ENCODE data around the gene IGSF3.

Gene IGSF3

DNA sequence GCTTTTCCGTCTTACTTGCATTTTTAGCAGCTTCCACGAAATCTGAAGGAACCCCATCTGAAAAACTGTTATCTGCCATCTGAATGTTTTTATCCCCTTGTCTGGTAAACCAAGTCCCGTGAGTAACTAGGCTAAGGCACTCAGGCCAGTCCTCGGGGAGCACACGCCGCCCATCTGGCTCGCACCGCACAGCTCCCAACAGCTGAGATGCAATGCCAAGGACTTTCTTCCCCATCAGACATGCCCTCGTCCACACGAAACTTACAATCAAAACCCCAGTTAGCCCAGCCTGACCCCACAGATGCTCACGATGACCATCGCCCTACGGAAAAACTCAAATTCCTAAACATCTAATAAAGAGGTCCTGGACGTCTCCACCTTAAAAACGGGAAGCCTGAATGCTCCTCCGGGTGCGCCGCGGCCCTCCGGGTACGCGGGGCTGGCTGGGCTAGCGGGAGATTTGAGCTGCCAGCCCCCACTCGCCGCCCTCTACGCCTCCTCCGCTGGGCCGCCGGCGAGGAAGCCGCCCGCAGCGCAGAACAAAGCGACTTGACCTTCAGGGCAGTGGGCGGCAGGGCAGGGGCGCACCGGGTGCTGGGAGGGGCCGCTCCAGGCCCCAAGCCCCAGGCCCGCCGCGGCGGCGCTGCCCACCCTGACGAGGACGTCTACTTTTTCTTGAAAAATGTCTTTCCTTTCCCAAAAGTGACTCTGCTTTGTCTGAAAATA lies 133.4 kb downstream of the IGSF3 start:
- Histone ChIP-seq H3K27ac (ENCODE audit: low read length) (no peak overlapping the region), H3K9ac (ENCODE audit: low read length in 2 of 2) (no peak overlapping the region), H3K36me3 (ENCODE audit: control insufficient read depth in 2 of 2, insufficient read depth in 2 of 2, low read length in 2 of 2) (peaks cover 10 to 16% of the 10 kb centered on the region in 2 donors), H3K4me1 (ENCODE audit: control insufficient read depth, insufficient read depth, low read length) (no peaks in the 10 kb centered on the region), H3K27me3 (ENCODE audit: control insufficient read depth in 1 of 2, insufficient read depth in 2 of 2, low read length in 2 of 2) (no peaks in the 10 kb centered on the region), H3K4me3 (ENCODE audit: low read length in 2 of 2) (no peak overlapping the region), H3K9me3 (ENCODE audit: control insufficient read depth in 2 of 2, low read length in 2 of 2) (no peaks in the 10 kb centered on the region)

DNA sequence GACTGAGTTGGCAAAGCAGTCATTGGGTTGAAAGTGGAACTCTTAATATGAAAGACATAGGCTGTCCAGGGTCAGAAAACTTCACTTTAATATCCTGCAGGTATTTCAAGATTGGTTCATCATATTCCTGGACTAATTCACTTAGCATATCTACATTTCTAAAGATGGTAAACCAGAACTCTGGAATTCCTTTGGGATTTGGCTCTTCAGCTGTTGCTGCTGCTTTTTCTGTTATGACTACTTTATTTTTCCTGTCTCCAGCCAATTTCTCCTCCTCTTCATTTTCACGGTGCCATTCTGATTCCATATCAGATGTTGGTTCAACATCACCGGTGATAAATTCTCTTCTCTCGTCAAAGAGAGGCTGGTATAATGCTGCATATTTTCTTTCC lies 134.1 kb downstream of the IGSF3 start:
- H3K27me3 ChIP-seq (ENCODE audit: control insufficient read depth in 1 of 2, insufficient read depth in 2 of 2, low read length in 2 of 2): no peaks in the 10 kb centered on the region
- H3K4me1 ChIP-seq (ENCODE audit: control insufficient read depth, insufficient read depth, low read length): no peaks in the 10 kb centered on the region
- H3K9ac ChIP-seq (ENCODE audit: low read length in 2 of 2): no peak overlapping the region
- H3K4me3 ChIP-seq (ENCODE audit: low read length in 2 of 2): no peak overlapping the region
- no peaks in the 10 kb centered on the region for H3K9me3 ChIP-seq (ENCODE audit: control insufficient read depth in 2 of 2, low read length in 2 of 2)
- H3K36me3 ChIP-seq (ENCODE audit: control insufficient read depth in 2 of 2, insufficient read depth in 2 of 2, low read length in 2 of 2): peaks cover 3 to 9% of the 10 kb centered on the region in 2 donors
- H3K27ac ChIP-seq (ENCODE audit: low read length): no peak overlapping the region

DNA sequence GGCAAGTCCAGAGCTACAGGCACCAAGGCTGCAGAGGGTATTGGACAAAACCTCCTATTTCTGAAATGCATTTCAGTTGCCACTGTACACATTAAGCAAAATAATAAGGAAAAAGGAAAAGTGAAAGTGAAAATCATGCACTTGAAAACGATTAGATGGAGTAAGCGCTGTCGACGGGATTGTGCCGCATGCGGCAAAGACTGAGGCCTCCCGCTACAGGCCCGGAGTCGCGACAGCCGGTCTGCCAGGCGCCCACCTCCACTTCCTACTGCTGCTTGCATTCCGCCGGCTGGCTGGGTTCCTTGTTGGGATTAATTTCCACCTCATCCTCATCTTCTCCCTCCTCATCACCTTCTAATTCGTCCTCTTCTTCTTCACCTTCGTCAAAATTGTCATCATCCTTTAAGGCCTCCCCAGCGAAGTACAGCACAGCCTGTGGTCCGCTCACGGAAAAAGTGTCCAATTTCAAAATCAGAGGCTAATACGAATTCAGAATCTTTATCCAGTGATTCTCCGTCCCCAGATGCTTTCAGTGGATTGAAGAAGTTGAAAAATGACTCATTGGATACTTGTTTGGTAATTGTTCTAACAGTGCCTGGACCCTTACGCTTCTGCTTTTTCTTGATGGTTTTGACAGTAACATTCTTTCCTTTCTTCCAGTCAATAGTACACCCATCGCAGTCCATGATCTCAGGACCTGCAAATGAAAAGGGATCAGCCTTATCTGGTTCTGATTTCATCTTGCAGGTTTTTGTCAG lies 134.7 kb downstream of the IGSF3 start:
- no peak overlapping the region for H3K4me3 ChIP-seq (ENCODE audit: low read length in 2 of 2)

DNA sequence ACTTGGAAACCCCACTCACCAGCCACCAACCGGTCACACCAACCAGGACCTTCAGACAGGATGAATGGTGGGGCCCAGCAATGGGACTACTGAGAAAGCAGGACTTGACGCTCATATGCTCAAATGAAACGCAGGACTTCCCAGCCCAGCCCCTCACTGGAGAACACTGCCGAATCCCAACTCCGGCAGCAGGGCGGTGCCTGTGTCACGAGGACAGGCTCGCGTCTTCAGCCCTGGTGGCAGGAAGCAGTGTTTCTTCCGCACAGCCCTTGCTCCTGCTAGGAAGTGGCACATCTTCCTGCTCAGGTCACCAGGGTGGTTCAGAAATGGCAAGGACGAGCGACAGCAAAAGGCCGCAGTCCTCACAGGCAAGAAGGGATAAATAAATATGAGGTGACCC lies 135.6 kb downstream of the IGSF3 start:
- Histone ChIP-seq H3K36me3 (ENCODE audit: control insufficient read depth in 2 of 2, insufficient read depth in 2 of 2, low read length in 2 of 2) (peaks cover 3 to 7% of the 10 kb centered on the region in 2 donors), H3K9me3 (ENCODE audit: control insufficient read depth in 2 of 2, low read length in 2 of 2) (no peaks in the 10 kb centered on the region), H3K4me3 (ENCODE audit: low read length in 2 of 2) (no peak overlapping the region), H3K4me1 (ENCODE audit: control insufficient read depth, insufficient read depth, low read length) (no peaks in the 10 kb centered on the region), H3K27ac (ENCODE audit: low read length) (no peak overlapping the region), H3K27me3 (ENCODE audit: control insufficient read depth in 1 of 2, insufficient read depth in 2 of 2, low read length in 2 of 2) (no peaks in the 10 kb centered on the region), H3K9ac (ENCODE audit: low read length in 2 of 2) (no peak overlapping the region)

More for the DNA sequence above, 134.7 kb downstream of the IGSF3 start:
- H3K27ac ChIP-seq (ENCODE audit: low read length): no peak overlapping the region
- no peaks in the 10 kb centered on the region for H3K9me3 ChIP-seq (ENCODE audit: control insufficient read depth in 2 of 2, low read length in 2 of 2)
- H3K4me1 ChIP-seq (ENCODE audit: control insufficient read depth, insufficient read depth, low read length): no peaks in the 10 kb centered on the region
- H3K9ac ChIP-seq (ENCODE audit: low read length in 2 of 2): no peak overlapping the region
- H3K27me3 ChIP-seq (ENCODE audit: control insufficient read depth in 1 of 2, insufficient read depth in 2 of 2, low read length in 2 of 2): no peaks in the 10 kb centered on the region
- H3K36me3 ChIP-seq (ENCODE audit: control insufficient read depth in 2 of 2, insufficient read depth in 2 of 2, low read length in 2 of 2): peaks cover 3 to 7% of the 10 kb centered on the region in 2 donors

DNA sequence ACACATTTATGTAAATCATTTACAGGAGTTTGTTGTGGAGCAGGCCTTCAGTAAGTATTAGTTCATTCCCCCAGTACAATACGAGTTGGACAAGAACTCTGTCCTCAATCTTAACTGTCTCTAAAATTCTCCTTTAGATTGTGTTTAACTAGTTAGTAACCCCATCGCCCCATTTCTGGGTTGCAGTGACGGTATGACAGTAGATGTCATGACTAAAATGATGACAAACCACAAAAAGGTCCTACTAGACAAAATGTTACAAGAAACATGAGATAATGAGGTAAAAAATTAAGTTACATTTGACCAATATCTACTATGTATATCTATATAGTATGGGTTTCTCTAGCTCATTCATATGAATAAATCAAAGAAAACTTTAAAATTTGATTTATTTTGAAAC lies 137.9 kb downstream of the IGSF3 start:
- Histone ChIP-seq H3K36me3 (ENCODE audit: control insufficient read depth in 2 of 2, insufficient read depth in 2 of 2, low read length in 2 of 2) (peaks cover 3 to 7% of the 10 kb centered on the region in 2 donors), H3K4me3 (ENCODE audit: low read length in 2 of 2) (no peak overlapping the region), H3K9ac (ENCODE audit: low read length in 2 of 2) (no peak overlapping the region), H3K27ac (ENCODE audit: low read length) (no peak overlapping the region), H3K9me3 (ENCODE audit: control insufficient read depth in 2 of 2, low read length in 2 of 2) (no peaks in the 10 kb centered on the region), H3K4me1 (ENCODE audit: control insufficient read depth, insufficient read depth, low read length) (no peaks in the 10 kb centered on the region), H3K27me3 (ENCODE audit: control insufficient read depth in 1 of 2, insufficient read depth in 2 of 2, low read length in 2 of 2) (no peaks in the 10 kb centered on the region)

DNA sequence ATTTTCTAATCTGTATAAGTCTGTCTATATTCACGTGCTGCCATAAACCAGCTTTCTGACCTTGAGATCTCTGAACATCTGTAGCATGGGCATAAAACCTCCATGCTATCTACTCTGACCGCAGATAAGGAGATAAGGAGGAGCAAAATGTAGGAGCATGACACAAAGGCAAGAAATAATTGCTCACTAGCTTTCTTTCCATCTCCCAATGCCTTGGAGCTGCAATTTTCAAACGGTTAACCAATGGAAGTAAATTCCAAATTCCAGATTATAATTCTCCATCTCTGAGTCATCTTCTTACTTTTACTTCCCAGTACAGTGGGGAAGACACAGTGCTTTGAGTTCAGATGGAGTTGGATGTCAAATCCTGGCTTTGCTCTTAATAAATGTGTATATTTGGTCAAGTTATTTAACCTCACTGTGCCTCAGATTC lies 138.3 kb downstream of the IGSF3 start:
- no peak overlapping the region for H3K9ac ChIP-seq (ENCODE audit: low read length in 2 of 2)
- H3K36me3 ChIP-seq (ENCODE audit: control insufficient read depth in 2 of 2, insufficient read depth in 2 of 2, low read length in 2 of 2): peaks cover 3 to 7% of the 10 kb centered on the region in 2 donors
- H3K27me3 ChIP-seq (ENCODE audit: control insufficient read depth in 1 of 2, insufficient read depth in 2 of 2, low read length in 2 of 2): no peaks in the 10 kb centered on the region
- H3K27ac ChIP-seq (ENCODE audit: low read length): no peak overlapping the region
- no peaks in the 10 kb centered on the region for H3K9me3 ChIP-seq (ENCODE audit: control insufficient read depth in 2 of 2, low read length in 2 of 2)
- H3K4me1 ChIP-seq (ENCODE audit: control insufficient read depth, insufficient read depth, low read length): no peaks in the 10 kb centered on the region
- no peak overlapping the region for H3K4me3 ChIP-seq (ENCODE audit: low read length in 2 of 2)

DNA sequence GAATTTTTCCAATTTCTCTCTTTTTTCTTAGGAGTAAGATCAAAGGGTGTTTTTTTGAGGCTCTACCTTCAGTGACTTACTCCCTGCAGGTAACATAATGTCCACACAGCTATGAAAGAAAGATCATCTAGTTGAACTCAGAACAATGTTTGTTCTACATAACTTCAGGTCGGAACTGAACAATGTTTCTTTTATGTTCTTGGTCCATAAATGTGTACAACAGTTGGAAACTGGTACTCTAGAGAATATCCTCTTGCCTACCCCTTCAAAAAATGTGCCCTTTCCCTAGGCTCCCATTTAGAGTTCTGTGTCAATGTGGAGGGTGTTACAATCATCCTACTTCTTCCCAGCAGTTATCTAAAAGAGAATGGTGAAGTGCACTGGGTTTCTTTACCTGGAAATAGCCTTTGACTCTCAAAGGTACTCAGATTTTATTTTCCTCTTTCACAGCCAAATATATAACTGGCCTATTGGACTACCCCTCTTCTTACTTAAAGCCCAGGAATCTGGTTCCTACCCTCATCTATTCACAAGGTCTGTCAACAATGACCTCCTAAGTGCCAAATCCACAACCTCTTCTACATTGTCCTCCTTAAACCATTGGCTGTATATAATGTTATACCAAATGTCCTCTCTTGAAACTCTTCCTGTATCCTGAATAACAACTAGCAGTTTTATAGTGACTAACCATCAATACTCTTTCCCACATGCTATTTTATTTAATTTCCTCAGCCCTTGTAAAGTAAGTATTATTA lies 139.0 kb downstream of the IGSF3 start:
- Histone ChIP-seq H3K36me3 (ENCODE audit: control insufficient read depth in 2 of 2, insufficient read depth in 2 of 2, low read length in 2 of 2) (peaks cover under 1 to 1% of the 10 kb centered on the region in 2 donors), H3K4me3 (ENCODE audit: low read length in 2 of 2) (no peak overlapping the region), H3K4me1 (ENCODE audit: control insufficient read depth, insufficient read depth, low read length) (no peaks in the 10 kb centered on the region), H3K9me3 (ENCODE audit: control insufficient read depth in 2 of 2, low read length in 2 of 2) (no peaks in the 10 kb centered on the region), H3K27ac (ENCODE audit: low read length) (no peak overlapping the region), H3K9ac (ENCODE audit: low read length in 2 of 2) (no peak overlapping the region), H3K27me3 (ENCODE audit: control insufficient read depth in 1 of 2, insufficient read depth in 2 of 2, low read length in 2 of 2) (no peaks in the 10 kb centered on the region)

DNA sequence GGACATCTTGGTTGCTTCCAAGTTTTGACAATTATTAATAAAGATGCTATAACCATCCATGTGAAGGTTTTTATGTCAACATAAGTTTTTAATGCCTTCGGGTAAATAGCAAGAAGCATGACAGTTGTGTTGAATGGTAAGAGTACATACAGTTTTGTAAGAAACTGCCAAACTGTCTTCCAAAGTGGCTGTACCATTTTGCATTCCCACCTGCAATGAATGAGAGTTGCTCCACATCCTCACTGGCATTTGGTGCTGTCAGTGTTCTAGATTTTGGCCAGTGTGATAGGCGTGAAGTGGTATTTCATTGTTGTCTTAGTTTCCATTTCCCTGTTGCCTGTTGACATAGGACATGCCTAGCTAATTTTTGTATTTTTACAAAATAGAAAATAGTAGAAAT lies 142.1 kb downstream of the IGSF3 start:
- Histone ChIP-seq H3K9me3 (ENCODE audit: control insufficient read depth in 2 of 2, low read length in 2 of 2) (no peaks in the 10 kb centered on the region), H3K27me3 (ENCODE audit: control insufficient read depth in 1 of 2, insufficient read depth in 2 of 2, low read length in 2 of 2) (no peaks in the 10 kb centered on the region), H3K36me3 (ENCODE audit: control insufficient read depth in 2 of 2, insufficient read depth in 2 of 2, low read length in 2 of 2) (no peaks in the 10 kb centered on the region), H3K9ac (ENCODE audit: low read length in 2 of 2) (no peak overlapping the region), H3K4me1 (ENCODE audit: control insufficient read depth, insufficient read depth, low read length) (no peaks in the 10 kb centered on the region), H3K4me3 (ENCODE audit: low read length in 2 of 2) (no peak overlapping the region), H3K27ac (ENCODE audit: low read length) (no peak overlapping the region)
